ENCODE results near the gene PROM2. TPM values are rescaled to one million over a fixed set of nuclear protein-coding genes. Genes with fewer than 3 reads are reported as not detected.

The PROM2 gene
- total RNA-seq, 4 donors from 2014 or later: 59.7 to 184 (median 83.5) TPM

GRCh38 chr2:95328358-95329125 is 54.3 kb downstream of the PROM2 start:
- 48 to 78% methylated on average over 2 of the region's 15 CpGs for WGBS, 2 donors
- Histone ChIP-seq H3K27ac (no peak overlapping the region), H3K27me3 (no peaks in the 10 kb centered on the region), H3K4me1 (peaks cover 0 to 9% (median 0%) of the 10 kb centered on the region in 3 donors), H3K4me3 (no peak overlapping the region), H3K9me3 (no peaks in the 10 kb centered on the region), H3K36me3 (no peaks in the 10 kb centered on the region)
- intact Hi-C loops (cut with DNase I): no loop called here
- DNase-seq: no peak
- no peak for TF ChIP-seq POLR2A (IDR thresholded peaks at IDR 0.05)
- TF ChIP-seq CTCF (IDR thresholded peaks at IDR 0.05): no peak

DNA sequence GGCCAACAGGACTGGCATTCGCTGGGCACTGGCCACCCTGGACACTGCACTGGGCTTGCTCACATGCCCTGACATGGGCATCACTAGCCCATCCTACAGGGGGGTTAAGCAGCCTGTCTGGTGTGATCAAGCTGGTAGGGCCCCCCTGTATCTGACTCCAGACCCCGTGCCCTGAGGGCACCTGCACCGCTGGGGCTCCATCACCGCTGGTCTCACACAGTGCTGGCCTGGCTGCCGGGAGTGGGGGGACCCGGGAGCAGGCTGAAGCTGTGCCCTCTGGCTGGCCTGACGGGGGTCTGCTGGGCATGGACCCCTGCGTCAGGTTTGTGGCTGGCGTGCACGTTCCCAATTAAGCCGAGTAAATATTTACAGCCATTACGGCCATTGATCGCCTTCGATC is 55.2 kb downstream of the PROM2 start:
- intact Hi-C loops (cut with DNase I): no loop called here
- TF ChIP-seq CTCF (IDR thresholded peaks at IDR 0.05) (no peak), POLR2A (IDR thresholded peaks at IDR 0.05) (no peak)
- DNase-seq: no peak
- no peaks in the 10 kb centered on the region for H3K36me3 ChIP-seq
- H3K27ac ChIP-seq: no peak overlapping the region
- H3K4me3 ChIP-seq: no peak overlapping the region
- 91 to 93% methylated on average over 6 to 13 of the region's 14 CpGs for WGBS, 2 donors
- no peaks in the 10 kb centered on the region for H3K27me3 ChIP-seq
- H3K9me3 ChIP-seq: no peaks in the 10 kb centered on the region
- H3K4me1 ChIP-seq: peaks cover 0 to 17% (median 0%) of the 10 kb centered on the region in 3 donors

DNA sequence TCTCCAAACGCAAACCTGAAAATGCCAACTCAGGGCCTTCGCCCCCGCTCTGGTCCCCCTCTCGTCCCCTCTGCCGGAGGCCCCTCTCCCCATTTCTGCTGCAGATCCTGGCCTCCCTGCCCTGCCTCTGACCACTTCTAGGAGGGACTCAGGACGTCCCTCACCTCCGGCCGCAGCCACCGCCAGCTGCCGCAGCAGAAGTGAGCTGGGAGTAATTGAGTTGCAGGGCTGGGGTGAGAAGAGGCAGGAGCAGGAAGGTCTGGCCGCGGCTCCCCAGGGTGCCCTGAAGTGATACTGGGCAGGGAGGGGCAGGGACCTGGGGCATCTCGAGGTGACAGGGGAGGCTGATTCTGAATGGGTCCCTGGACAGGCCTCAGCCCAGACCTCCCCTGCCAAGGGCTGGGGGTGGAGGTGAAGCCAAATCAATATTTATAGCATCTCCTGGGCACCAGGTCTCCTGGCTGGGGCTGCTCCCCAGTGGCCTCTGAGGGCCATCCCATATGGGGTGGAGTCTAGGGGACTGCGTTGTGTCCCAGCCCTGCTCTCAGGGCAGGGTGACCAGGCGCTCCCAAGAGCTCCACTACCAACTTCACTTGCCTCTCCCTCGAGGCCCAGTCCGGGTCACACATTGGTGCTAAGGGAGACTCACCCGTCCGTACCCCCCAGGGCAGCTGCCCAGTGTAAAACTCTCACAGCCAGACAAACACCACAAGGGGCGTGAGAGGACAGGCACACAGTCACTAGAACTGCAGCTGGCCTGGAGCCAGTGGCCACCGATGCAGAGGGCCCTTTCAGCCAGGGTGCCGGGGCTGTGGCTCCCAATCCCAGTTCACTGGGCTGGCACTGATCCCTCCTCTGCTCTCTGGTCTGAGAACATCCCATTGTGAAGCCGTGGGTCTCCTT is 55.9 kb downstream of the PROM2 start:
- intact Hi-C loops (cut with DNase I): no loop called here
- Histone ChIP-seq H3K27me3 (no peaks in the 10 kb centered on the region), H3K36me3 (no peaks in the 10 kb centered on the region), H3K4me3 (no peak overlapping the region), H3K4me1 (peaks cover 0 to 19% (median 0%) of the 10 kb centered on the region in 3 donors), H3K27ac (no peak overlapping the region), H3K9me3 (no peaks in the 10 kb centered on the region)
- WGBS, 2 donors: 80 to 87% methylated on average over 2 to 9 of the region's 23 CpGs
- DNase-seq: no peak
- TF ChIP-seq POLR2A (IDR thresholded peaks at IDR 0.05): no peak
- no peak for TF ChIP-seq CTCF (IDR thresholded peaks at IDR 0.05)

- no peaks in the 10 kb centered on the region for H3K36me3 ChIP-seq
- H3K4me3 ChIP-seq: no peak overlapping the region
- no peak for TF ChIP-seq POLR2A (IDR thresholded peaks at IDR 0.05)
- TF ChIP-seq CTCF (IDR thresholded peaks at IDR 0.05): no peak
- intact Hi-C loops (cut with DNase I): no loop called here
- no peak overlapping the region for H3K27ac ChIP-seq
- no peak for DNase-seq
- no peaks in the 10 kb centered on the region for H3K27me3 ChIP-seq
- H3K9me3 ChIP-seq: no peaks in the 10 kb centered on the region
- H3K4me1 ChIP-seq: peaks cover 0 to 19% (median 0%) of the 10 kb centered on the region in 3 donors
- WGBS, 2 donors: 68 to 77% methylated on average over 10 to 11 of the region's 11 CpGs
Measured at GRCh38 chr2:95330794-95331338, 56.6 kb downstream of the PROM2 start.
